ENCODE results near the gene VTA1. TPM values are rescaled to one million over a fixed set of nuclear protein-coding genes. Genes with fewer than 3 reads are reported as not detected.
"Not testable (repeated sequence)": the region's sequence is repeated elsewhere in the genome, so short reads cannot be mapped to it uniquely, and the experiment has no call there.

The VTA1 gene
- total RNA-seq, 1 donor from 2014 or later = 73.0 TPM

- FAIRE-seq (no peak), DNase-seq (ENCODE audit: low spot score in 2 of 2) (no peak)
Observed at GRCh38 chr6:142222022-142222421, 75.0 kb downstream of the VTA1 start.

GRCh38 chr6:142223938-142224337 is 76.9 kb downstream of the VTA1 start:
- DNase-seq (ENCODE audit: low spot score in 2 of 2) = no peak
- FAIRE-seq = no peak

- FAIRE-seq = no peak
- no peak for DNase-seq (ENCODE audit: low spot score in 2 of 2)
Observed at GRCh38 chr6:142225115-142225514, 78.1 kb downstream of the VTA1 start.

GRCh38 chr6:142225552-142225951 is 78.5 kb downstream of the VTA1 start:
- FAIRE-seq (no peak), DNase-seq (ENCODE audit: low spot score in 2 of 2) (no peak)

GRCh38 chr6:142226731-142227130 is 79.7 kb downstream of the VTA1 start:
- DNase-seq (ENCODE audit: low spot score in 2 of 2) = no peak
- FAIRE-seq = no peak

- DNase-seq (ENCODE audit: low spot score in 2 of 2); FAIRE-seq: not testable (repeated sequence)
Observed at GRCh38 chr6:142229518-142230270, 82.6 kb downstream of the VTA1 start.

GRCh38 chr6:142232206-142233044 is 85.4 kb downstream of the VTA1 start:
- DNase-seq (ENCODE audit: low spot score in 2 of 2) = not testable (repeated sequence)

GRCh38 chr6:142233945-142234682 is 87.1 kb downstream of the VTA1 start:
- FAIRE-seq (no peak), DNase-seq (ENCODE audit: low spot score in 2 of 2) (no peak)

More at GRCh38 chr6:142232206-142233044, 85.4 kb downstream of the VTA1 start:
- not testable (repeated sequence) for FAIRE-seq

- FAIRE-seq (no peak), DNase-seq (ENCODE audit: low spot score in 2 of 2) (no peak)
Observed at GRCh38 chr6:142235272-142235671, 88.2 kb downstream of the VTA1 start.

GRCh38 chr6:142235791-142236190 is 88.7 kb downstream of the VTA1 start:
- FAIRE-seq (no peak), DNase-seq (ENCODE audit: low spot score in 2 of 2) (no peak)

GRCh38 chr6:142236691-142237090 is 89.6 kb downstream of the VTA1 start:
- no peak for FAIRE-seq
- no peak for DNase-seq (ENCODE audit: low spot score in 2 of 2)

GRCh38 chr6:142238881-142239280 is 91.8 kb downstream of the VTA1 start:
- FAIRE-seq (no peak), DNase-seq (ENCODE audit: low spot score in 2 of 2) (no peak)

GRCh38 chr6:142240179-142240578 is 93.1 kb downstream of the VTA1 start:
- FAIRE-seq (no peak), DNase-seq (ENCODE audit: low spot score in 2 of 2) (no peak)

- DNase-seq (ENCODE audit: low spot score in 2 of 2) (no peak), FAIRE-seq (no peak)
Observed at GRCh38 chr6:142241061-142241460, 94.0 kb downstream of the VTA1 start.

- FAIRE-seq (no peak), DNase-seq (ENCODE audit: low spot score in 2 of 2) (no peak)
Observed at GRCh38 chr6:142242269-142242668, 95.2 kb downstream of the VTA1 start.

GRCh38 chr6:142246960-142247359 is 99.9 kb downstream of the VTA1 start:
- DNase-seq (ENCODE audit: low spot score in 2 of 2) = no peak
- no peak for FAIRE-seq

- DNase-seq (ENCODE audit: low spot score in 2 of 2) (no peak), FAIRE-seq (no peak)
Observed at GRCh38 chr6:142249266-142249665, 102.2 kb downstream of the VTA1 start.

- FAIRE-seq (no peak), DNase-seq (ENCODE audit: low spot score in 2 of 2) (no peak)
Observed at GRCh38 chr6:142251930-142252445, 104.9 kb downstream of the VTA1 start.

GRCh38 chr6:142254513-142254912 is 107.5 kb downstream of the VTA1 start:
- no peak for DNase-seq (ENCODE audit: low spot score in 2 of 2)
- FAIRE-seq = no peak

GRCh38 chr6:142255785-142256184 is 108.7 kb downstream of the VTA1 start:
- FAIRE-seq = no peak
- no peak for DNase-seq (ENCODE audit: low spot score in 2 of 2)

GRCh38 chr6:142258305-142258704 is 111.2 kb downstream of the VTA1 start:
- DNase-seq (ENCODE audit: low spot score in 2 of 2) = no peak
- FAIRE-seq = no peak

All from frontal cortex (tissue), 4 donors.